Hepatocyte (in vitro differentiated cells): ENCODE data around the gene RBFOX1.

ENCODE experiments used
- EZH2 ChIP-seq: fragments of 200-600 bp; sonication (generic); IDR thresholded peaks from 2 replicates; pipeline ENCODE4 v1.6.1; 2016; ENCODE audit warnings: antibody characterized with exemption, mild to moderate bottlenecking, borderline replicate concordance
- TF ChIP-seq, protein P1 (sequence below): fragments of 200-600 bp; sonication (generic); IDR thresholded peaks from 2 replicates; pipeline ENCODE4 v1.5.1; 2016; ENCODE audit warnings: antibody characterized with exemption, mild to moderate bottlenecking; ENCODE audit not compliant: poor library complexity

DNA sequence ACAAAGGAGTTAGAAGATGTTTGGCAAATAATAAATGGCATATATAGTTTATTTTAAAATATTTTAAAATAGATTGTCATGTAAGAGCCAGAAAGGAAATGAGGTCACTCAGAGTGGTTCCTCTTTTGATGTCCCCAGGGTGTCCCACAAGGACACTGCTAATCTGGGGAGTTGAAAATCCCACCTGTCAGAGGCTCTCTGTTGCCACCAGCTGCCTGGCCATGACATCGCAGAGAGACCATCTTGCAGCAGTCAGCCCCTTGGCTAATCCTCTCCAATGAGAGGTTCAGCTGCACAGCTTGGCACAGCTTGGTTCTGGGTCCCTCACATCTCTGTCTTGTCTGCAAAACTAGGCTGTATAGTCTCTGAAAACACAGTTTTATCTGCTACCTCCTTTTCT lies 11.0 kb upstream of the RBFOX1 start:
- TF ChIP-seq, protein P1, sequence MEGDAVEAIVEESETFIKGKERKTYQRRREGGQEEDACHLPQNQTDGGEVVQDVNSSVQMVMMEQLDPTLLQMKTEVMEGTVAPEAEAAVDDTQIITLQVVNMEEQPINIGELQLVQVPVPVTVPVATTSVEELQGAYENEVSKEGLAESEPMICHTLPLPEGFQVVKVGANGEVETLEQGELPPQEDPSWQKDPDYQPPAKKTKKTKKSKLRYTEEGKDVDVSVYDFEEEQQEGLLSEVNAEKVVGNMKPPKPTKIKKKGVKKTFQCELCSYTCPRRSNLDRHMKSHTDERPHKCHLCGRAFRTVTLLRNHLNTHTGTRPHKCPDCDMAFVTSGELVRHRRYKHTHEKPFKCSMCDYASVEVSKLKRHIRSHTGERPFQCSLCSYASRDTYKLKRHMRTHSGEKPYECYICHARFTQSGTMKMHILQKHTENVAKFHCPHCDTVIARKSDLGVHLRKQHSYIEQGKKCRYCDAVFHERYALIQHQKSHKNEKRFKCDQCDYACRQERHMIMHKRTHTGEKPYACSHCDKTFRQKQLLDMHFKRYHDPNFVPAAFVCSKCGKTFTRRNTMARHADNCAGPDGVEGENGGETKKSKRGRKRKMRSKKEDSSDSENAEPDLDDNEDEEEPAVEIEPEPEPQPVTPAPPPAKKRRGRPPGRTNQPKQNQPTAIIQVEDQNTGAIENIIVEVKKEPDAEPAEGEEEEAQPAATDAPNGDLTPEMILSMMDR = no peak
- no peak for TF ChIP-seq EZH2
